GM18868 (cell line): ENCODE results near the gene HERC2.
A peak's percentile ranks its signal among the peaks of the same experiment; 100 is the strongest.

Experiments used
- ATAC-seq: cut with Tn5 transposase; IDR thresholded peaks from one replicate; pipeline ENCODE4 v1.9.1; 2021; ENCODE audit warnings: mild to moderate bottlenecking, moderate library complexity; ENCODE audit not compliant: unreplicated experiment

The HERC2 gene

DNA sequence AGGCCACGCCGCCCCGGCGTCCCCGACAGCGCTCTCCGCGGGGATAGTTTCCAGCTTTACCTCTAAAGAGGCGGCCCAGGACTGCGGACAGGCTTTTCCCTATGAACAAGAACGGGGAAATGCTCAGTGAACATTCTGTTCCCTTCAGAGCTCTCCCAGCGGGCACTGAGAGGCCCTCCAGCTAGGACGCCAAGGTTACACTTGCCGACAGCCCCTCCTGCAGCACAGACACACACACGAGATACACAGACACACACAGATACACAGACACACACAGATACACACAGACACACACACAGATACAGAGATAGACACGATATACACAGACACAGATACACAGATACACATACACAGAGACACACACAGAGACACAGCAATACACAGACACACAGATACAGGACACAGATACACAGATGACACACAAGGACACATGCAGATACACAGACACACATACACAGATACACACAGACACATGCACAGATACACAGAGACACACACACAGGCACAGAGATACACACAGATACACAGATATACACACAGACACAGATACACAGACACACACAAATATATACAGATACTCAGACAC, 222.3 kb downstream of the HERC2 start:
- no peak for ATAC-seq

DNA sequence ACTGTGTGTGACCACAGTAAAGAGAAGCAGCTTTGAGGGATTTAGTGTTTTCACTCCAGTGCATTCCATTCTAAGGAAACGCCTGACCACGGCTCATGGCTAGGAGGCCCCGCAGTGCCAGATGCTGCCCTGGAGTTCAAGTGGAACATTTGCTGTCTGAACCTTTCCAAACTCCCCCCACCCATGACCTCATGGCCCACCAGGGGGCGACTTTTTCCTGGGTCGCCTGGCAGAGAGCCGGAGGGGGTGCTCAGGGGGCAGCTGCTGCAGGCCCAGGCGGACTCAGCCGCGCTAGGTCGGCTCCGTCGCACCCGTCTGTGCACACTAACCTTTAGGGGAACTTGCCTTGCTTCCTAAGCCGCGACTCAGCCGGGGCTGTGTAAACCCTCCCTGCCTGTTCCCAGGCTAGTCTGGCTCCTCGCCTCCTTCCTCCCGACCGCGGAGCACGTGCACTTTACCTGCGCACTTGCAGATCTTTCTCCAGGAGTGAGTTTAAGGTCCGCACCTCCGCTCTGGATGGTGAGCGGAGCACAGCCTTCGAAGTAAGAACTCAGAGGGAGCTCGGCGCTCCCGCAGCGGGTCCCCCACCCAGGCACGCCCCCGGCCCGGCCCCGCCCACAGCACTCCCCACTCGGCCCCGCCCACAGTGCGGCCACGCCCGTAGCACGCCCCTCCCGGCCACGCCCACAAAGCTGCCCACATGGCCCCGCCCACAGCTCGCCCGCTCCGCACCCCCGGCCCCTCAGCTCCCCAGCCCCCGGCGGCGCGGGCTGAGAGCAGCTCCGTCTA, 223.0 kb downstream of the HERC2 start, which contains the start of gene OCA2:
OCA2 (minus strand) TSS at position 550 of the 789 bp plus-strand sequence. CDS start 17,441 bp downstream, outside the sequence.
- ATAC-seq, result no peak

DNA sequence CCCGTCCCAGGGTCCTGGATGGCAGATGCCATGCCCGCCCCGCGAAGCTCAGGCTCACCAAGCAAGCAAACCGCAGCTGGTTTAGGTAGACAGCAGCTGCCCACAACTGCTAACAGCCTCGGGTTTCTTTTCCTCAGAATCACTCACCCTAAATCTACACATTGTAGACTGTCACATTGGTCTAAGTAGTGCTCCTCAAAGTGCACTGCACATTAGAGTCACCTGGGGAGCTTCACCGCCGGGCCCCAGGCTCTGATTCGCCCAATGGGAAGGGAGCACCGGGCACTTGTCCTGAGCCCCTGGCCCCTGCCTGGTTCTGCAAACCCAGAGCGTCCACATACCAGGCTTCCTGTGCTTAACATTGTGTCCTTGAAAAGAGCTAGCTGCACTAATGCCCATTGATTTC, 223.6 kb downstream of the HERC2 start:
- ATAC-seq, result no peak

DNA sequence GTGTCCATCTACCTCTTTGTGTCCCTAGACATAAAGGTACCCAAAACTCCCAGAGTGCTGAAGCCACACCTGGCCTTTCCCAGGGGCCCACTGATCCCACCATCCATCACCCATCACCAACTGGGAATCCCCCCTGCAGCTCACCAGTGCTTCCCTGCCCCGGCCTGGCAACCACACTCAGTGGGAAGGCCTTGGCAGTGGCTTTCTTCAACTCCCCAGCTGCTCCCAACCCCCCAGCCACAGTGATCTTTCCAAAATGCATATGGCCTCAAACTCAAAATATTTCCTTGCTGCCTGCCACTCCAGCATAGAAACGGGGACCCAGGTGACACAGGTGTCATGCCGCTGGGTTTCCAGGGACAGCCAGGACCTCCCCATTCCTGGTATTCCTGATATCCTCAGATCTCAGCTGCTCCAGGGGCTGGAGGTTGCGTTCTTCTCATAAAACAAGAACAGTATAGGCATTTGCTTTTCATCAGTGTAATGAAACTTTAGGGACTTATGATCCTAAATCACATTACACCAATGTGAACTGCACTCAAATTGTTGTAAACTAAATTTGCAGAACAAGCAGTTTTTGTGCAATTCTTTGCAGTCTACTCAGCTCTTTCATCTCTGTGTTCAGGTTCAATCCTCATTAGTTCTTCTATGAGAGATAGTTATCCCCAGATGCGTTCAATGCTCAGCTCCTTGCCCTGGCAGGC, 224.2 kb downstream of the HERC2 start:
- ATAC-seq, result no peak

DNA sequence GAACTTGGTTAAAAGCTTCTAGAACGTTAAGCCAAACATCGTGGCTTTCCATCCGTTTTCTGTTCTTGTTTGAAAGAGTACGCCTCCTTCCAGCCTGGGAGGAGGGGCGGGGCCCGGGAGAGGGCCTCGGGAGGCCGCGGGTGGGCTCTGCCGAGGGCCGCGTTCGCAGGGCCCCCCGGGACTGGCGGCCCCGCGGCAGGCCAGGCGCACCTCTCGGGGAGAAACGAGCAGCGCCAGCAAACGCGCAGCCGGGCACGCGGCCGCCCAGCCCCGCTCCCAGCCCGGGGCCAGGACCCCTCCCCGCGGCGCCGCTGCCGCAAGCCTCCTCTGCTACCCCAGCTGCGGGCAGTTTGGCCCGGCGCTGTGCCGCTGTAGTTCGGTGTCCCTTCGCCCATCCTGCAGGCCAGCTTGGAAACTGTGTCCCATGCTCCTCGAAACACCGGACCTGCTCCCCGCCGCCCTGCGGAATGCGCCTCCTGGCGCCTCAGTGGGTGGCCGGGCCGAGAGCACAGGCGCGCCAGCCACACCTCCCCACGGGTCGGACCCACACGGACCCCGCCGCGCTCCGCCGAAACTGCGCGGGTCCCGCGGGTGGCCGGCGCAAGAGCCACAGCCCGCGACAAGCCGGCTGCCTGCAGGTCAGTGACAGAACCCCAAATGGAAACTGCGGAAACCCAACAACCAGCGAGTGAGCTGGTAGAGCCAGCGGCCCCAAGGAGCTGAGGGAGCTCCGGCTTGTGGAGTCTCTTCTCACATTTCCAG, 225.1 kb downstream of the HERC2 start:
- ATAC-seq, result no peak

DNA sequence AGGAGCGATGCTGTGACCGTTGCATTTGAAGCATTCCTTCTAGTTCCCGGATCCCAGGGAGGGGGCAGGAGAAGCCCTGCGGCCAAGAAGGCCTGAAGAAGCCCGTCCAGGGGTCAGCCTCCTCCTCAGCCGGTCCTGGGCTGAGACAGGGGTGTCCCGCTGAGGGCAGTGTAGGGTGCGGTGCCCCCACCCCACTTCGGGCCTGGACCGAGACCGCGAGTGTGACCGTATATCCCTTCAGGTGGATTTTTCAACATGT, 225.6 kb downstream of the HERC2 start:
- ATAC-seq, result peak; percentile 1

DNA sequence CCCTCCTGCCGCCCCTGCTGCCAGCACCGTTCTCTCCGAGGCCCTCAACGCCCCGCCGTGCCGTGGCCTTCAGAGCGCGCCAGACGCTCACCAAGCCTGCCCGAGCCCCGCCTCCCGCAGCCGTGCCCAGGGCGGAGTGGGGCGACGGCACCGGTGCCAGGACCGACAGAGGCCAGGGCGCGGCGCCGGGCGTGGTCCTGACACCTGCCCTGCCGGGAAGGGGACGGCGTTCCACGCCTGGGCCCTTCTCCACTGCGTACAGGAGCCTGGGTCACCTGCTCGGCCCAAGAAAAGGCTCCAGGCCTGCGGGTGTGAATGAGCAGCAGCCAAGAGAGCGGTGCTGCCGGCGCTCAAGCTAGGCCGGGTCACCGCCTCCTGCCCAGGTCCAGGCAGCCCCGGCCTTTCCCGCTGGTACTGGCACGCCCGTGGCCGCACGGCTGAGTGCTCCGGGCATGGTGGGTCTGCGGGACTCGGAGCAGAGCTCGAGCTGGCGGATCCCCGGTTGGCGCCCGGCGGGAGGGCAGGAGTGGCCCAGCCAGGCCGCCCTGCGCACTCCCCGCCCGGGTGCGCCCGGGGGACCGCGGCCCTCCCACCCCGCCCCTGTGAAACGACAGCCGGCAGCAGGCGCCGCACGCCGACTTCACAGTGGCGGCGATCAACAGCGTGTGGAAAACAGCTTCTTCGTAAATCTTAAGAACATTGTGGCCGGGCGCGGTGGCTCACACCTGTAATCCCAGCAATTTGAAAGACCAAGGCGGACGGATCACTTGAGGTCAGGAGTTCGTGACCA, 227.1 kb downstream of the HERC2 start:
- no peak for ATAC-seq

DNA sequence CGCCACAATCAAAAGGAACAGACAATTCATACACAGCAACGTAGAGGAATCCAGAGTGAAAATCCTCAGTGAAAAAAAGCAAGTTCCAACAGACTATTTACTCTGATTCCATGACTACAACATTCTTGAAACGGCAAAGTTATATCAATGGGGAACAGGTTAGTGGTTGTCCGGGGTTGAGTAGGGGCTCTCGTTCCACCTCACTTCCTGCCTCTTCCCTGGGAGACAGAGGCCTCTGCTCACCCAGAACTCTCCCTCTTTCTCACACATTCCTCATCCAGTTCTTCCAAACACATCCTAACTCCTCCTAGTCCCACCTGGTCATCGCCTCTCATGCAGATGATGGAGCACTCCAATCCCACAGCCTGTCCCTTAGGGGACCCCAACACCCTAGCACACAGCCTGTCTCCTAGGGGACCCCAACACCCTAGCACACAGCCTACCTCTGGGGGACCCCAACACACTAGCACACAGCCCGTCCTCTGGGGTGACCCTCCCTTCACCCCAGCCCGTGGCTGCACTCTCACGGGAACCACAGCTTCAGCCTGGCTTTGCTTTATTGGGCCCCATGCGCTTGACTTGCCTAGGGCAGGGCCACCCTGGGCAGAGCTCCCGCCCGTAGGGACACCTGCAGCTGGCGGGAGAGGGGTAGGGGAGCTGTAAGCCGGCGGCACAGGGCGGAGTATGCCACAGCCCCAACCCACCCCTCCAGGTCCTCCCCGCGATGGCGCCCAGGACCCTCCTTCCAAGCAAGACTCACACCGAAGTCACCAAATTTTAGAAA, 228.0 kb downstream of the HERC2 start:
- ATAC-seq, result no peak

DNA sequence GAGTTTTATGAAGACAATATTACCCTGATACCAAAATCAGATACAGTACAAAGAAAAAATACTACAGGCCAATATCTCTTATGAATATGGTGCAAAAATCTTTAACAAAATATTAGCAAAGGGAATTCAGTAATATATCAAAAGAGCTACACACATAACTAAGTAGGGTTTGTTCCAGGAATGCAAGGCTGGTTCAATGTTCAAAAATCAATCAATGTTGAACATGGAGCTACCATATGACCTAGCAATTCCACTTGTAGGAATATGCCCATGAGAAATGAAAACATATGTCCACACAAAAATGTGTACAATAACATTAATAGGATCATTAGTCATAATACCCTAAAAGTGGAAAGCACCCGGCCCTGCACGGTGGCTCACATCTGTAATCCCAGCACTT, 230.7 kb downstream of the HERC2 start:
- no peak for ATAC-seq

DNA sequence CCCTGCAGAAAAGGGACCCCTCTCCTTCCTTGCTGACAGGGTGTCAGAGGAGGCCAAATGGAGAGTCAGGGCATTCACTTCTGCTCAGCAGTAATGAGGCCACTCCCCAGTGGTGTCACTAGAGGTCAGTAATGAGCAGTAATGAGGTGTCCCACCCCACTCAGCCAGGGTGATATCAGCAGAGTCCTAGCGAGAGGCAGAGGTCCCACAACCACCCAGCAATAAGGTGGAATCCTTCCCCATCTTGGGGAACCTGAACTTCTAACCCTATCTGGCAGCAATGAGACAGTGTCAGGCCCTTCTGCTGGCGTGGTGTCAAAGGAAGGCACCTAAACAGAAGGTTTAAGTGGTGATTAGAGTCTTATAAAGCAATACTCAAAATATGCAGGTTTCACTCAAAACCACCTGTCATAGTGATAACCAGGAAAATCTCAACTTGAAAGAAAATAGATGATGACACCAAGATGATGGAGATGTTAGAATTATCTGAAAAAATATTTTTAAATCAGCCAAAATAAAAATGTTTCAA, 235.7 kb downstream of the HERC2 start:
- ATAC-seq, result peak; percentile 100

DNA sequence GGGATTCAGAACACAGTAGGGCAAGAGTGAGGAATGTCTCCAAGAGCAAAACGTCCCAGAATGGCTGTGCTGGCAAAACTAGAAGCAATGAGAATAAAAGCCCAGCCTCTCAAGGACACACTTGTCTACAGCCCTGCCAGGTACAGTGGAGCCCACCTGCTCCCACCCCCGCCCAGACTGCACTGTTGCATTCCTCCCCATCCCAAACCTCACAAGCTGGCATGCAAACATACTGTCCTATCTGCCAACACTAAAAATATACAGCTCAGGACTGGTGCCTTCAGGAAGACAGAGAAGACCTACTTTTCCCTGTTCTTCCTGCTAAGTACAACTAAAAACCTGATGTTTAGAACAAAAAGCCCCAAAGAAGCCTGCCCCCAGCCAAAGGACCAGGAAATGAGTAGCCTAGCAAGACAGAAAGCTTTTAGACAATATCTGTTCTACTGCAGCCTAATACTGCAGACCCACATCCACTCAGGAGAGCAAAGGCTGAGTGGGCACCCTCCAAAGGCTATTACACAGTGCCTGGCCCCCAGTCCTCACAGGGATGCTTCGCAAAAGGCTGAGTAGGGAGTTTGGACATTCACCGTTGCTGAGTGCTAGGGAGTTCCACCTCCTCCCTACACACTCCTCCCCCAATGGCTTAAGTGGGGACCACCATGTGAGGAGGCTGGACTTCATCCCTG, 236.3 kb downstream of the HERC2 start:
- peak; percentile 4 for ATAC-seq

DNA sequence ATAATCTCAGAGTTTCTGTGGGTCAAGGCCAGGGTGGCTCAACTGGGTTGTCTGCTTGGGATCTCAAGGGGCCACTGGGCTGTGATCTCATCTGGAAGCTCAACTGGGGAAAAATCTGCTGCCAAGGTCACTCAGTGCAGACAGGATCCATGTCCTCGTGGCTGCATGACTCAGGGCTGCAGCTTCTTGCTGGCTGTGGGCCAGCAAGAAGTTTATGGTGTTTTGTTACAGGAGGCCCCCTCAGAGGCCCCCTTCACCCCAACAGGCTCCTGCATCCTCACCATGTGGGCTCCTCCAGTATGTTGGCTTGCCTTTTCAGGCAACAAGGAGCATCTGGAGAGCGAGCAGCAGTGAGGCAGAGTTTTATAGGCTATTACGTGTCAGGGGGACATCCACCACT, 237.4 kb downstream of the HERC2 start:
- ATAC-seq, result no peak

DNA sequence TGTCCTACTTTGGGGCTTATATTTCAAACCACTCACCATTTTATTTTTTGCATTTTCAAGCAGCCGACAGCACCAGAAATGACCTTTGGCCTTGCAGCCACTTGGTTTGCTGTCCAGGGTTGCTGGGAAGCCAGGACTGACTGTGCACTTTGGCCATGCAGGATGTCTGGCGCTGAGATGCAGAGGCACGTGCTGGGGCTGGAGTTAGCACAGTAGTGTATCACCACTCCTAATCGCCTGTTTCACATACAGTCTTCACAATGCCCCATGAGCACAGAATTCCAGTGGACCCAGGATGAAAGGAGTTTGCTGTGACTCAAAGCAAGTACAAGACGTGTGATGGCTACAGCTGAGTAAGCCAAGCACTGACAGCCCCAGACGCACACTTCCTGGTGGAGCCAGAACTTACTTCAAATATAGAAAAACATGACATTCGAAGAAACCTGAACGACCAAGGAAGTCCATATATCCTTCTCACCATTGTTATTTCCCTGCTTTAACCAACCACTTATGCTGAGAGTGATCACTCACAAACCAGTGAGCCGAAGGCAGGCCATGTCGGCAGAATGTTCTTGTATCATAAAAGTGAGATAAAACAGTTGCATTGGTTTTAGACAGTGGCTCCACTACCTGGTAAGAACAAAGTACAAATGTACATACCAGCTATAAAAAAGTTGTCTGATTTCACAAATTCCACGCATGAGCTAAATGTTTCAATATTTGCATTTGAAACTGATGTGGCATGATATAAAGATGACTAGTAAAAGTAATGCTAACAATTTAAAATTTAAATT, 238.9 kb downstream of the HERC2 start:
- no peak for ATAC-seq

DNA sequence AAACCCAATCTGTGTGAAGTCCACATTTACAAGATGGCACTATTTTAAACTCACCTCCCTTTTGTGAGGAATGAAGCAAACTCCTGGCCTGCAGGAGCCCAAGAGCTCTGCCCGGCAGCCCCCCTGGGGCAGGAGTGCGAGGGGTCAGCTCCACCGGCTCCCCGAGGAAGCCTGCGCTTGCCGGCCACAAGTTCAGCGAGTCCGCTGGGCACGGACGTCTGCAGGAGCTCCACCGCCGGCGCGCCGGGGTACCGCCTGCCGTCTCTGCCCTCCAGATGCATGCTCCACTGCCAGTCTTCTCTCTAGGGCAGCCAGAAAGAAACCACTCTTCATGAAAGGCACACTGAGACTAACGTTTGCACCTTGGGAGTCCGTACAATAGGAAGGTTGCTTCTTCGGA, 240.4 kb downstream of the HERC2 start:
- no peak for ATAC-seq

DNA sequence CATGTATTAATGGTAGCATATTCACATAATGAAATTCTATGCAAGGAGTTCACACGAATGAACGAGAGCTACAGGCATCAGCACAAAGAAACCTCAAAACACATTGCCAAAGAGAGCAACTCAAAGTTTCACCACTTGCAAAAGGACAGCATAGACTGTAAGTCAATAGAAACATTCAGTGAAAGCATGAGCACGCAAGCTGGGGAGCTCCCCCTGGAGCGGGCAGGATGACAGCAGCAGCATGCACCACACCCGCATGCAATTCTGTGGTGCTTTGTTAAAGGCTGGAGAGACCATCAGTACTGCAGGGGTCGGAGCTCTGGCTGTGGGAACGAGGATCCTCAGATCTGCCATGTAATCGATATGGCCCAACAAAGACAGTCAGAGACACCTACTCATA, 241.6 kb downstream of the HERC2 start:
- ATAC-seq, result no peak

DNA sequence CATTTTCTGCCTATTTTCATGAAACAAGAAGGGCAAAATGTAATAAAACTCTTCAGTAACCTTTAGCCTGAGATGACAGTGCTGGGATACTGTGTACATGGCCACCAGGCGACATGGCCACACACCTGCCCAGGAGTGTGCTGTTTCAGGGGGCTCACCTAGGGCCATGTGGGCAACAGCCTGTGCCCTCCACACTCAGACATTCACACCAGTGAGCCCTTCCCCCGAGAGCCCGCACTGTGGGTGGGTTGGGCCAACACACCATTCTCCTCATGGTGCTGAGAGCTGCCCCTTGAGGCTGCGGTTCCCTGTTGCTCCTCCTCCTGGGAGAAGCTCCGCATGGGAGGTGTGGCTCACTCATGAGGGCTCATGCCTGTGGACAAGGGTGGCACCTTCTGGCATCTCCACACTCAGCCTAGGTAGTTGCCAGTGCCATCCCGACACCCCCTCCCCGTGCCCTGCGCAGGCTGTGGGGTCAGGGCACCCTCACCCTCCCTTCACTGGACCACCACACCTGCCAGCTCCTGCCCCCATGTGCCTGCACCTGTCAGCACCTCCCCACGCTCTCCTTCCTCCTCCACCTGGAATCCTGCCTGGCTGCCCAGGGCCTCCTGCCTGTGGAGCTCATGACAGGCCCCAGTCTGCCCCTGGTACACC, 242.5 kb downstream of the HERC2 start:
- ATAC-seq, result no peak

DNA sequence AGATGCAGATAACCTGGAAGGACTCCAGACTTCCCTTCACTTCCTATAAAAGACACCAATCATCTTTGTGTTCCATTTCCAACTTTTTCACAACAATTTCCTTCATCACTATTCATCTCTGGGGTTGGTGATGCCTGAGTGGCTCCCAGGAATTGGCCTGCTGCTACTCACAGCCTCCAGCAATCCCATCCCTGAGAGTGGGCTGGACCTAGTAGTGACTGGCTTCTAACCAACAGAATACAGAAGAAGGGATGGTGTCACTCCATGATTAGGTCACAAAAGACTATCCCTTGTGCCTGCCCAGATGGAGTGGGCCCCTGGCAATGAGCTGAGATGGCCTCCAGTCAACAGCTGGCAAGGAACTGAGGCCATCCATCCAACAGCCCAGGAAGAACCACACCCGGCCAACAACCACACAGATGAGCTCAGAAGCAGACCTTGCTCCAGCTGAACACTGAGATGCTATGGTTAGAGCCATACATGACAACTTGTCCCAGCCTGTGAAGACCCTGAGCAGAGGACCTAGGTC, 243.7 kb downstream of the HERC2 start:
- ATAC-seq, result no peak

DNA sequence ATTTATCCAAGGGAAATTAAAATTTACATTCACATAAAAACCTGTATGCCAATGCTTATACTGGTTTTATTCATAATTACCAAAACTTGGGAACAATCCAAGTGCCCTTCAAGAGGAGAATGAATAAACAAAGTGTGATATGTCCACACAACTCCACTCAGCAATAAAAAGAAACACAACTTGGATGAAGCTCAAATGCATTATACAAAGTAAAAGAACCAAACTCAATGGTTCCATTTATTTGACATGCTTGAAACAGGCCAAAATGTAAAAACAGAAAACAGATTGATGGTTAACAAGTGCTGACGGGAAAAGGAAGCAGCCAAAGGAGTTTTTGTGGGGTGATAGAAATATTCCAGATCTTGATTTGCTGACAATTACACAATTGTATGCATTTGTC, 246.4 kb downstream of the HERC2 start:
- no peak for ATAC-seq
